Osteoblast (primary cell): Measurements from ENCODE around the gene PPM1L. TPM values are rescaled to one million over a fixed set of nuclear protein-coding genes. Genes with fewer than 3 reads are reported as not detected.

Experiments
- DNase-seq: peaks from one replicate; pipeline ENCODE4 v3.0.0; 2011; ENCODE audit warnings: low spot score, mixed read lengths; ENCODE audit not compliant: insufficient read length; ENCODE audit errors: missing footprints
- H2AFZ ChIP-seq: 2 replicates; pipeline ENCODE4 v1.6.0; 2011; ENCODE audit warnings: mild to moderate bottlenecking, low read length
- H3K27ac ChIP-seq: 2 replicates; pipeline ENCODE4 v1.5.1; 2011; ENCODE audit warnings: mild to moderate bottlenecking, low read depth, low read length, moderate library complexity
- H3K27me3 ChIP-seq: 2 replicates; pipeline ENCODE4 v1.6.0; 2012; ENCODE audit warnings: mild to moderate bottlenecking, control low read depth, inconsistent platforms, low read length, moderate library complexity; ENCODE audit not compliant: insufficient read depth
- H3K36me3 ChIP-seq: 2 replicates; pipeline ENCODE4 v1.5.1; 2011; ENCODE audit warnings: mild to moderate bottlenecking, low read length, control low read depth, moderate library complexity; ENCODE audit not compliant: insufficient read depth
- H3K4me1 ChIP-seq: 2 replicates; pipeline ENCODE4 v1.5.1; 2011; ENCODE audit warnings: mild to moderate bottlenecking, low read length, control low read depth, moderate library complexity; ENCODE audit not compliant: insufficient read depth
- H3K4me2 ChIP-seq: 2 replicates; pipeline ENCODE4 v1.6.0; 2011; ENCODE audit warnings: mild to moderate bottlenecking, low read length; ENCODE audit not compliant: insufficient read depth
- H3K4me3 ChIP-seq: fragments of 200-600 bp; sonication (generic); 3 replicates; pipeline ENCODE4 v1.5.1; 2012; ENCODE audit warnings: mild to moderate bottlenecking, low read length, inconsistent platforms; ENCODE audit not compliant: insufficient read depth
- H3K79me2 ChIP-seq: 2 replicates; pipeline ENCODE4 v1.6.0; 2012; ENCODE audit warnings: mild to moderate bottlenecking, low read length, control low read depth, inconsistent platforms; ENCODE audit not compliant: insufficient read depth
- H3K9me3 ChIP-seq: 2 replicates; pipeline ENCODE4 v1.5.1; 2011; ENCODE audit warnings: low read depth, low read length, control low read depth
- H4K20me1 ChIP-seq: 2 replicates; pipeline ENCODE4 v1.6.0; 2012; ENCODE audit warnings: mild to moderate bottlenecking, low read length, control low read depth; ENCODE audit not compliant: insufficient read depth
- CTCF ChIP-seq: IDR thresholded peaks from 2 replicates; pipeline ENCODE4 v1.5.1; 2011; ENCODE audit warnings: mild to moderate bottlenecking, low read depth, low read length, moderate library complexity; ENCODE audit errors: extremely low read depth
- total RNA-seq: library from RNA; depleted of rRNA; stranded (reverse); fragments of >200 nt; gene quantifications from 2 replicates; pipeline ENCODE4 v1.2.3, GENCODE V29; 2012

PPM1L gene
- total RNA-seq, 1 donor, result 4.3 TPM

- no peak for DNase-seq
- no peaks in the 10 kb centered on the region for H3K36me3 ChIP-seq
- H3K4me2 ChIP-seq, result peak overlapping the region; percentile 46
- H2AFZ ChIP-seq, result no peak overlapping the region
- no peaks in the 10 kb centered on the region for H3K9me3 ChIP-seq
- H3K27ac ChIP-seq, result no peak overlapping the region
- no peaks in the 10 kb centered on the region for H4K20me1 ChIP-seq
- H3K4me1 ChIP-seq, result no peaks in the 10 kb centered on the region
- TF ChIP-seq CTCF, result peak; percentile 76
- H3K27me3 ChIP-seq, result peaks cover 6% of the 10 kb centered on the region
- H3K4me3 ChIP-seq, result no peak overlapping the region
- H3K79me2 ChIP-seq, result no peaks in the 10 kb centered on the region
Observed at GRCh38 chr3:160941885-160942494, 186.0 kb downstream of the PPM1L start.

- H3K4me1 ChIP-seq, result no peaks in the 10 kb centered on the region
- H4K20me1 ChIP-seq, result no peaks in the 10 kb centered on the region
- H3K9me3 ChIP-seq, result no peaks in the 10 kb centered on the region
- H2AFZ ChIP-seq, result no peak overlapping the region
- no peak overlapping the region for H3K4me3 ChIP-seq
- no peak overlapping the region for H3K27ac ChIP-seq
- no peaks in the 10 kb centered on the region for H3K27me3 ChIP-seq
- no peaks in the 10 kb centered on the region for H3K36me3 ChIP-seq
- no peak overlapping the region for H3K4me2 ChIP-seq
- TF ChIP-seq CTCF, result no peak
- H3K79me2 ChIP-seq, result no peaks in the 10 kb centered on the region
- no peak for DNase-seq
Observed at GRCh38 chr3:160943996-160944395, 188.0 kb downstream of the PPM1L start.

GRCh38 chr3:160945336-160945735, 189.3 kb downstream of the PPM1L start:
- DNase-seq, result no peak
- H3K4me3 ChIP-seq, result no peak overlapping the region
- TF ChIP-seq CTCF, result no peak
- no peaks in the 10 kb centered on the region for H4K20me1 ChIP-seq
- no peak overlapping the region for H3K27ac ChIP-seq
- no peak overlapping the region for H3K4me2 ChIP-seq
- no peak overlapping the region for H2AFZ ChIP-seq
- no peaks in the 10 kb centered on the region for H3K79me2 ChIP-seq
- H3K9me3 ChIP-seq, result no peaks in the 10 kb centered on the region
- peaks cover 3% of the 10 kb centered on the region for H3K27me3 ChIP-seq
- no peaks in the 10 kb centered on the region for H3K36me3 ChIP-seq
- no peaks in the 10 kb centered on the region for H3K4me1 ChIP-seq

GRCh38 chr3:160948273-160948672, 192.2 kb downstream of the PPM1L start:
- DNase-seq, result no peak
- no peaks in the 10 kb centered on the region for H3K9me3 ChIP-seq
- H3K4me2 ChIP-seq, result no peak overlapping the region
- H4K20me1 ChIP-seq, result no peaks in the 10 kb centered on the region
- H3K36me3 ChIP-seq, result no peaks in the 10 kb centered on the region
- H3K27me3 ChIP-seq, result peaks cover 18% of the 10 kb centered on the region
- H3K4me1 ChIP-seq, result no peaks in the 10 kb centered on the region
- no peak for TF ChIP-seq CTCF
- H3K79me2 ChIP-seq, result no peaks in the 10 kb centered on the region
- no peak overlapping the region for H3K27ac ChIP-seq
- H3K4me3 ChIP-seq, result no peak overlapping the region
- no peak overlapping the region for H2AFZ ChIP-seq
